Keratinocyte (primary cell): ENCODE measurements around the gene GASK1A. TPM values are rescaled to one million over a fixed set of nuclear protein-coding genes. Genes with fewer than 3 reads are reported as not detected.

Experiments
- DNase-seq: peaks from one replicate; pipeline ENCODE4 v3.0.0-alpha.2; 2011; ENCODE audit warnings: low read depth, missing footprints, low spot score
- FAIRE-seq: peaks from 2 replicates; lab custom pipeline; 2011; peaks lifted over from hg19 to GRCh38; lab: Jason Lieb, UNC
- H2AFZ ChIP-seq: 2 replicates; pipeline ENCODE4 v1.6.0; 2012; ENCODE audit warnings: low read length, control low read depth, inconsistent platforms; ENCODE audit not compliant: control insufficient read depth
- H3K27ac ChIP-seq: 2 replicates; pipeline ENCODE4 v1.5.1; 2011; ENCODE audit warnings: low read length; ENCODE audit not compliant: control insufficient read depth, insufficient read depth
- H3K27me3 ChIP-seq: 3 replicates; pipeline ENCODE4 v1.6.0; 2011; ENCODE audit warnings: low read length; ENCODE audit not compliant: control insufficient read depth, insufficient read depth; ENCODE audit errors: extremely low read depth
- H3K36me3 ChIP-seq, 2 experiments: 2 replicates in 1 of 2; 3 replicates in 1 of 2; pipeline ENCODE4 v1.5.1; 2011; ENCODE audit warnings: low read length in 2 of 2, mild to moderate bottlenecking in 1 of 2; ENCODE audit not compliant: control insufficient read depth in 2 of 2, insufficient read depth in 2 of 2; ENCODE audit errors: extremely low read depth in 1 of 2
- H3K4me1 ChIP-seq: 3 replicates; pipeline ENCODE4 v1.5.1; 2011; ENCODE audit warnings: low read length; ENCODE audit not compliant: control insufficient read depth, insufficient read depth; ENCODE audit errors: extremely low read depth
- H3K4me2 ChIP-seq: 3 replicates; pipeline ENCODE4 v1.6.0; 2011; ENCODE audit warnings: low read depth, low read length; ENCODE audit not compliant: control insufficient read depth, insufficient read depth; ENCODE audit errors: extremely low read depth
- H3K4me3 ChIP-seq, 3 experiments: fragments of 200-600 bp in 1 of 3; sonication (generic) in 1 of 3; 2 replicates in 2 of 3; 3 replicates in 1 of 3; pipeline ENCODE4 v1.5.1; 2011 to 2016; ENCODE audit warnings: low read length in 3 of 3, mild to moderate bottlenecking in 3 of 3, control low read depth in 2 of 3, inconsistent platforms in 1 of 3, low read depth in 1 of 3, mixed read lengths in 1 of 3, mixed run types in 1 of 3, moderate library complexity in 1 of 3; ENCODE audit not compliant: control insufficient read depth in 2 of 3, insufficient read depth in 2 of 3; ENCODE audit errors: extremely low read depth in 1 of 3
- H3K79me2 ChIP-seq: 2 replicates; pipeline ENCODE4 v1.6.0; 2012; ENCODE audit warnings: low read length; ENCODE audit not compliant: control insufficient read depth, insufficient read depth
- H3K9ac ChIP-seq: 3 replicates; pipeline ENCODE4 v1.6.0; 2011; ENCODE audit warnings: low read length; ENCODE audit not compliant: control insufficient read depth, insufficient read depth; ENCODE audit errors: extremely low read depth
- H3K9me1 ChIP-seq: 3 replicates; pipeline ENCODE4 v1.6.0; 2011; ENCODE audit warnings: low read length; ENCODE audit not compliant: control insufficient read depth, insufficient read depth; ENCODE audit errors: extremely low read depth
- H3K9me3 ChIP-seq: 2 replicates; pipeline ENCODE4 v1.5.1; 2012; ENCODE audit warnings: low read depth, low read length; ENCODE audit not compliant: control insufficient read depth
- H4K20me1 ChIP-seq: 3 replicates; pipeline ENCODE4 v1.6.0; 2011; ENCODE audit warnings: low read length; ENCODE audit not compliant: control insufficient read depth, insufficient read depth; ENCODE audit errors: extremely low read depth
- CTCF ChIP-seq, 3 experiments: IDR thresholded peaks in 1 of 3; conservative IDR thresholded peaks in 1 of 3; optimal IDR thresholded peaks in 1 of 3; 2 replicates in 2 of 3; 3 replicates in 1 of 3; pipeline versions ENCODE3 to v1.5.1; 2011; ENCODE audit warnings: low read length in 3 of 3, mild to moderate bottlenecking in 3 of 3, moderate library complexity in 2 of 3, control low read depth in 1 of 3, inconsistent platforms in 1 of 3; ENCODE audit not compliant: insufficient read depth in 2 of 3; ENCODE audit errors: extremely low read depth in 1 of 3
- EZH2 ChIP-seq: IDR thresholded peaks from one replicate; pipeline ENCODE4 v1.6.1; 2012; ENCODE audit warnings: inconsistent platforms, mild to moderate bottlenecking, low read length, moderate library complexity
- dilution Hi-C: fragments of 300-500 bp; cut with MboI; formaldehyde crosslinking; loops from one replicate; pipeline ENCODE4 v1.7.0; 2020; ENCODE audit warnings: low sequenced_read_pairs; ENCODE audit not compliant: extremely low pct_ligation_motif_present
- polyA plus RNA-seq, 5 experiments: library from polyadenylated mRNA; depleted of rRNA in 3 of 5; stranded (reverse) in 3 of 5; stranded (forward) in 1 of 5; unstranded in 1 of 5; fragments of >200 nt; gene quantifications; 1 replicate in 1 of 5; 2 replicates in 3 of 5; 3 replicates in 1 of 5; pipeline versions ENCODE4 v1.2.1 to v1.2.3, GENCODE V29; 2011 to 2012; ENCODE audit warnings: missing spikeins in 2 of 5, low read depth in 1 of 5, low replicate concordance in 1 of 5

The GASK1A gene
- polyA plus RNA-seq, 1 donor (not counting 4 experiments of a cell fraction or from before 2014, with no cell fraction given) = 0.30 TPM

GRCh38 chr3:43005981-43006380, 26.9 kb downstream of the GASK1A start:
- no peaks in the 10 kb centered on the region for H4K20me1 ChIP-seq
- no peak overlapping the region for H2AFZ ChIP-seq
- TF ChIP-seq CTCF (optimal IDR thresholded peaks at IDR 0.05 in 1 of 3, IDR thresholded peaks at IDR 0.05 in 1 of 3, conservative IDR thresholded peaks at IDR 0.05 in 1 of 3; ENCODE audit: extremely low read depth in 1 of 3, insufficient read depth in 2 of 3, low read length in 3 of 3) (no peak), EZH2 (no peak)
- peaks cover 6% of the 10 kb centered on the region for H3K4me1 ChIP-seq
- no peak overlapping the region for H3K9ac ChIP-seq
- H3K27me3 ChIP-seq = peaks cover 4% of the 10 kb centered on the region
- no peak overlapping the region for H3K4me3 ChIP-seq
- no peak for FAIRE-seq
- dilution Hi-C loops = no loop called here
- H3K9me3 ChIP-seq = no peaks in the 10 kb centered on the region
- no peak overlapping the region for H3K4me2 ChIP-seq
- no peaks in the 10 kb centered on the region for H3K9me1 ChIP-seq
- no peak overlapping the region for H3K27ac ChIP-seq
- H3K36me3 ChIP-seq = no peaks in the 10 kb centered on the region
- DNase-seq = no peak
- H3K79me2 ChIP-seq = no peaks in the 10 kb centered on the region

GRCh38 chr3:43006825-43007224, 27.7 kb downstream of the GASK1A start:
- Histone ChIP-seq H3K79me2 (no peaks in the 10 kb centered on the region), H3K36me3 (no peaks in the 10 kb centered on the region), H3K27me3 (peaks cover 4% of the 10 kb centered on the region), H3K9me3 (no peaks in the 10 kb centered on the region), H3K27ac (no peak overlapping the region), H3K4me3 (no peak overlapping the region), H3K4me2 (no peak overlapping the region), H3K9ac (no peak overlapping the region), H2AFZ (no peak overlapping the region), H4K20me1 (no peaks in the 10 kb centered on the region), H3K9me1 (no peaks in the 10 kb centered on the region), H3K4me1 (peaks cover 6% of the 10 kb centered on the region)
- no peak for FAIRE-seq
- TF ChIP-seq CTCF (optimal IDR thresholded peaks at IDR 0.05 in 1 of 3, IDR thresholded peaks at IDR 0.05 in 1 of 3, conservative IDR thresholded peaks at IDR 0.05 in 1 of 3; ENCODE audit: extremely low read depth in 1 of 3, insufficient read depth in 2 of 3, low read length in 3 of 3) (no peak), EZH2 (no peak)
- dilution Hi-C loops = no loop called here
- no peak for DNase-seq
